Measurements from ENCODE around the gene PUM2. TPM values are rescaled to one million over a fixed set of nuclear protein-coding genes. Genes with fewer than 3 reads are reported as not detected.

Gene PUM2
- total RNA-seq, 1 donor from 2014 or later: 112 TPM

DNA sequence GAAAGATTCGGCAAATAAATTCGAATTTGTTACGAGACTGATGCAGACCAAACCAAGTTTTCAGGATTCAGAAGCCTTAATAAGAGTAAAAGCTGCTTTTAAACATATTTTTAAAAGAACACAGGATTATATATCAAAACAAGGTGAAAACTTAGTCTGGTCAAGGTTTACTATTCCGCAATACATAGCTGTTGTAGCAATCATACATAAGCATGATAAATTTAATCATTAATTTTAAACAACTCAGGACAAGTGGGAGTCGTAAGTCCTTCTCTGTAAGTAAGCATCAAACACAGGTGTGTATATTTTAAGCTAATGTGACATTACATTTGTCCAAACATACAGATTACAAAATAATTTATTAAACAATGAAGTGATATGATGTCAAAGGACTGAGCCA, 57.7 kb downstream of the PUM2 start:
- TF ChIP-seq, protein P1, sequence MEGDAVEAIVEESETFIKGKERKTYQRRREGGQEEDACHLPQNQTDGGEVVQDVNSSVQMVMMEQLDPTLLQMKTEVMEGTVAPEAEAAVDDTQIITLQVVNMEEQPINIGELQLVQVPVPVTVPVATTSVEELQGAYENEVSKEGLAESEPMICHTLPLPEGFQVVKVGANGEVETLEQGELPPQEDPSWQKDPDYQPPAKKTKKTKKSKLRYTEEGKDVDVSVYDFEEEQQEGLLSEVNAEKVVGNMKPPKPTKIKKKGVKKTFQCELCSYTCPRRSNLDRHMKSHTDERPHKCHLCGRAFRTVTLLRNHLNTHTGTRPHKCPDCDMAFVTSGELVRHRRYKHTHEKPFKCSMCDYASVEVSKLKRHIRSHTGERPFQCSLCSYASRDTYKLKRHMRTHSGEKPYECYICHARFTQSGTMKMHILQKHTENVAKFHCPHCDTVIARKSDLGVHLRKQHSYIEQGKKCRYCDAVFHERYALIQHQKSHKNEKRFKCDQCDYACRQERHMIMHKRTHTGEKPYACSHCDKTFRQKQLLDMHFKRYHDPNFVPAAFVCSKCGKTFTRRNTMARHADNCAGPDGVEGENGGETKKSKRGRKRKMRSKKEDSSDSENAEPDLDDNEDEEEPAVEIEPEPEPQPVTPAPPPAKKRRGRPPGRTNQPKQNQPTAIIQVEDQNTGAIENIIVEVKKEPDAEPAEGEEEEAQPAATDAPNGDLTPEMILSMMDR (IDR thresholded peaks at IDR 0.05): no peak
- intact Hi-C loops (cut with DNase I): no loop called here
- ATAC-seq (no peak), DNase-seq (no peak)
- Histone ChIP-seq H3K4me1 (peaks cover 8% of the 10 kb centered on the region), H3K36me3 (peaks cover 97% of the 10 kb centered on the region), H3K27ac (no peak overlapping the region), H3K4me3 (no peak overlapping the region), H3K9me3 (no peaks in the 10 kb centered on the region), H3K27me3 (ENCODE audit: low read depth) (no peaks in the 10 kb centered on the region)

GRCh38 chr2:20291846-20292408, 58.7 kb downstream of the PUM2 start:
- Histone ChIP-seq H3K27me3 (ENCODE audit: low read depth) (no peaks in the 10 kb centered on the region), H3K4me1 (peaks cover 17% of the 10 kb centered on the region), H3K9me3 (no peaks in the 10 kb centered on the region), H3K4me3 (no peak overlapping the region), H3K27ac (no peak overlapping the region), H3K36me3 (peaks cover 95% of the 10 kb centered on the region)
- intact Hi-C loops (cut with DNase I): no loop called here
- DNase-seq (no peak), ATAC-seq (no peak)
- TF ChIP-seq, protein P1 (IDR thresholded peaks at IDR 0.05): no peak

GRCh38 chr2:20291106-20291564, 59.5 kb downstream of the PUM2 start:
- DNase-seq (no peak), ATAC-seq (peak; percentile 90 to 91)
- Histone ChIP-seq H3K36me3 (peaks cover 95% of the 10 kb centered on the region), H3K27ac (no peak overlapping the region), H3K9me3 (no peaks in the 10 kb centered on the region), H3K4me1 (peaks cover 17% of the 10 kb centered on the region), H3K4me3 (no peak overlapping the region), H3K27me3 (ENCODE audit: low read depth) (no peaks in the 10 kb centered on the region)
- TF ChIP-seq, protein P1 (IDR thresholded peaks at IDR 0.05): peak; percentile 60
- intact Hi-C loops (cut with DNase I): no loop called here

GRCh38 chr2:20288642-20289340, 61.9 kb downstream of the PUM2 start:
- ATAC-seq: peak; percentile 32 to 61
- no peak for DNase-seq
- Histone ChIP-seq H3K27ac (no peak overlapping the region), H3K4me1 (peaks cover 17% of the 10 kb centered on the region), H3K9me3 (no peaks in the 10 kb centered on the region), H3K27me3 (ENCODE audit: low read depth) (no peaks in the 10 kb centered on the region), H3K4me3 (no peak overlapping the region), H3K36me3 (peaks cover 95% of the 10 kb centered on the region)
- intact Hi-C loops (cut with DNase I): no loop called here
- TF ChIP-seq, protein P1 (IDR thresholded peaks at IDR 0.05): no peak

DNA sequence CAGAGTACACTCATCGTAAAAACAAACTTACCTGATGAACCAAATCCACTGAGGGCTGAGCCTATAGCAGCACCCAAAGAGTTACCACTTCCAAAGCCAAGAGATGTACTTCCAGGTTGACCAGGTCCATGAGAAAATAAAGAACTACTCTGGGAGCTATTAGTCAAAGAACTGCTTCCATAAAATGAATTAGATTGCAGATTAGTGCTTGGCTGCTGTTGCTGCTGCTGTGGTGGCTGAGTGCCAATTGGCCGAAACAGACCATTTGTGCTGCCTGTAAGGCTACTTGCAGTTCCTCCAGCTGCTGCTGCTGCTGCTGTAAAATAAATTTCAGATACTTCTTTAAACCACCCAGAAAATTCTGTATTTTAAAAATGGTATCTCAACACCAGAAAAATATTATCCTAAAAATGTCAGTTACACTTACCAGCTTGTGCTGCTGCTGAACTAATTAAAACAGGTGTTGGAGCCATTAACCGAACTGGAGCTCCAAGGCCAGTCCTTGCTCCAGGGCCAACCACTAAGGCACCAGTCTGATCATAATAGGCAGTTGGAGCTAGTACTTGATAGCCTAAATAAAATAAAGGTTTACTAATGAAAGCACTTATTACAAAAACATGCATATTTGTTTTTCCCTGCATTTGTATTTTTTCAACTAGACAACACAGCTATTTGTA, 67.6 kb downstream of the PUM2 start:
- ATAC-seq (no peak), DNase-seq (no peak)
- Histone ChIP-seq H3K27ac (no peak overlapping the region), H3K27me3 (ENCODE audit: low read depth) (no peaks in the 10 kb centered on the region), H3K9me3 (no peaks in the 10 kb centered on the region), H3K4me1 (peaks cover 9% of the 10 kb centered on the region), H3K36me3 (peaks cover 93% of the 10 kb centered on the region), H3K4me3 (no peak overlapping the region)
- TF ChIP-seq, protein P1 (IDR thresholded peaks at IDR 0.05): no peak
- intact Hi-C loops (cut with DNase I): no loop called here

Data from lower lobe of right lung (tissue), 2 donors.